VCaP (cell line): ENCODE measurements around the gene MGRN1.

Experiments used
- H3K27ac ChIP-seq: fragments of 450-650 bp; 2 replicates; pipeline ENCODE4 v1.5.1; 2017
- CTCF ChIP-seq: fragments of 450-650 bp; conservative IDR thresholded peaks from 2 replicates; pipeline ENCODE4 v1.5.1; 2017; ENCODE audit warnings: mild to moderate bottlenecking, moderate library complexity

Gene MGRN1

GRCh38 chr16:4631444-4631843 is 6.8 kb downstream of the MGRN1 start:
- H3K27ac ChIP-seq = no peak overlapping the region
- TF ChIP-seq CTCF = no peak

- no peak for TF ChIP-seq CTCF
- no peak overlapping the region for H3K27ac ChIP-seq
These were observed 9.4 kb downstream of the MGRN1 start for GRCh38 chr16:4633910-4634635.

GRCh38 chr16:4634768-4635167 is 10.1 kb downstream of the MGRN1 start:
- H3K27ac ChIP-seq = no peak overlapping the region
- no peak for TF ChIP-seq CTCF

GRCh38 chr16:4636196-4636595 is 11.6 kb downstream of the MGRN1 start:
- no peak overlapping the region for H3K27ac ChIP-seq

GRCh38 chr16:4637501-4638166 is 13.0 kb downstream of the MGRN1 start:
- H3K27ac ChIP-seq = no peak overlapping the region
- TF ChIP-seq CTCF = no peak

More at GRCh38 chr16:4636196-4636595, 11.6 kb downstream of the MGRN1 start:
- no peak for TF ChIP-seq CTCF

GRCh38 chr16:4639899-4640509 is 15.4 kb downstream of the MGRN1 start:
- TF ChIP-seq CTCF = no peak
- H3K27ac ChIP-seq = no peak overlapping the region

GRCh38 chr16:4640572-4641305 is 16.1 kb downstream of the MGRN1 start:
- no peak overlapping the region for H3K27ac ChIP-seq
- no peak for TF ChIP-seq CTCF
